COLO668 (cell line): Measurements from ENCODE around the gene ERP29.
"Not testable (repeated sequence)": the region's sequence is repeated elsewhere in the genome, so short reads cannot be mapped to it uniquely, and the experiment has no call there.

ENCODE experiments used
- DNase-seq: peaks from one replicate; lab custom pipeline; 2025; ENCODE audit not compliant: unreplicated experiment; lab: John Stamatoyannopoulos, UW

ERP29 gene

GRCh38 chr12:112035219-112035785 is 22.1 kb downstream of the ERP29 start:
- DNase-seq = no peak

- DNase-seq = not testable (repeated sequence)
Measured at GRCh38 chr12:112036614-112037013, 23.4 kb downstream of the ERP29 start.

GRCh38 chr12:112046003-112046402 is 32.8 kb downstream of the ERP29 start:
- DNase-seq = no peak

- no peak for DNase-seq
Measured at GRCh38 chr12:112049351-112049750, 36.1 kb downstream of the ERP29 start.

- DNase-seq = no peak
Measured at GRCh38 chr12:112061137-112061536, 47.9 kb downstream of the ERP29 start.

- DNase-seq = no peak
Measured at GRCh38 chr12:112063273-112063672, 50.0 kb downstream of the ERP29 start.

- DNase-seq = no peak
Measured at GRCh38 chr12:112066566-112066965, 53.3 kb downstream of the ERP29 start.
